GM12878 (cell line): Measurements from ENCODE around the gene HPCA. TPM values are rescaled to one million over a fixed set of nuclear protein-coding genes. Genes with fewer than 3 reads are reported as not detected.

Experiments used
- ATAC-seq: fragments of 200-7000 bp; cut with Tn5 transposase; 3 replicates; pipeline ENCODE4 v1.9.1; 2020; ENCODE audit warnings: mild to moderate bottlenecking, moderate library complexity
- BruUV-seq: library from RNA; stranded (reverse); fragments of 400-500 nt; replicated peaks from 2 replicates; lab custom pipeline; 2021; lab: Mats Ljungman, UMichigan
- CTCF ChIA-PET: fragments of 300-600 bp; sonication (Branson Sonifier 250); formaldehyde crosslinking; extraction: SDS; loops from one replicate; lab custom pipeline; 2021; ENCODE audit warnings: inconsistent platforms; lab: Yijun Ruan, JAX
- POLR2A ChIA-PET: fragments of 350-600 bp; formaldehyde crosslinking; extraction: SDS; loops from one replicate; lab custom pipeline; 2021; ENCODE audit warnings: inconsistent platforms; lab: Charles Lee
- RAD21 ChIA-PET: fragments of 300-600 bp; sonication (Branson Sonifier 250); formaldehyde crosslinking; loops from one replicate; lab custom pipeline; 2023; ENCODE audit warnings: antibody characterized with exemption; ENCODE audit not compliant: unreplicated experiment; lab: Charles Lee
- SMC1A ChIA-PET: fragments of 300-600 bp; sonication (Branson Sonifier 250); formaldehyde crosslinking; loops from one replicate; lab custom pipeline; 2023; ENCODE audit not compliant: unreplicated experiment, uncharacterized antibody; lab: Charles Lee
- DNase-seq: peaks from one replicate; pipeline ENCODE4 v3.0.0-alpha.2; 2011; ENCODE audit warnings: low read depth, low spot score
- FAIRE-seq: peaks from 3 replicates; lab custom pipeline; 2011; peaks lifted over from hg19 to GRCh38; lab: Jason Lieb, UNC
- H2AFZ ChIP-seq: 2 replicates; pipeline ENCODE4 v1.6.0; 2011; ENCODE audit warnings: low read depth, low read length, control low read depth; ENCODE audit not compliant: control insufficient read depth
- H3K27ac ChIP-seq: 2 replicates; pipeline ENCODE4 v1.5.1; 2011; ENCODE audit warnings: control low read depth; ENCODE audit not compliant: control insufficient read depth, insufficient read depth
- H3K27me3 ChIP-seq, 2 experiments: replicated peaks in 1 of 2; 2 replicates each; pipeline versions ENCODE4 v1.6.0 to v1.6.1; 2011; ENCODE audit warnings: low read length in 1 of 2; ENCODE audit not compliant: control insufficient read depth in 2 of 2, insufficient read depth in 2 of 2
- H3K36me3 ChIP-seq, 2 experiments: 2 replicates each; pipeline ENCODE4 v1.5.1; 2011; ENCODE audit warnings: low read length in 1 of 2; ENCODE audit not compliant: control insufficient read depth in 2 of 2, insufficient read depth in 2 of 2
- H3K4me1 ChIP-seq: 2 replicates; pipeline ENCODE4 v1.6.1; 2011; ENCODE audit warnings: mild to moderate bottlenecking, low read length, moderate library complexity, mixed read lengths; ENCODE audit not compliant: control insufficient read depth, insufficient read depth
- H3K4me2 ChIP-seq: 2 replicates; pipeline ENCODE4 v1.6.0; 2011; ENCODE audit warnings: control low read depth; ENCODE audit not compliant: control insufficient read depth, insufficient read depth
- H3K4me3 ChIP-seq: fragments of 200-600 bp; sonication (generic); 2 replicates; pipeline ENCODE4 v1.5.1; 2016
- H3K79me2 ChIP-seq: 2 replicates; pipeline ENCODE4 v1.6.0; 2011; ENCODE audit warnings: low read length; ENCODE audit not compliant: control insufficient read depth, insufficient read depth
- H3K9ac ChIP-seq: 2 replicates; pipeline ENCODE4 v1.8.0; 2011; ENCODE audit warnings: low read length, control low read depth, mixed read lengths; ENCODE audit not compliant: control insufficient read depth, insufficient read depth
- H3K9me3 ChIP-seq: replicated peaks from 3 replicates; pipeline ENCODE4 v1.5.1; 2011; ENCODE audit warnings: mild to moderate bottlenecking, low read length; ENCODE audit not compliant: control insufficient read depth, insufficient read depth
- H4K20me1 ChIP-seq: 2 replicates; pipeline ENCODE4 v1.6.0; 2011; ENCODE audit not compliant: control insufficient read depth, insufficient read depth
- BRCA1 ChIP-seq: IDR thresholded peaks from 2 replicates; pipeline ENCODE4 v1.6.1; 2011; ENCODE audit warnings: low read depth, low read length, improper control_type of control experiment
- CHD1 ChIP-seq: IDR thresholded peaks from 2 replicates; pipeline ENCODE4 v1.6.1; 2012; ENCODE audit warnings: low read depth, low read length, improper control_type of control experiment
- CREM ChIP-seq: IDR thresholded peaks from 2 replicates; pipeline ENCODE4 v1.6.1; 2014; ENCODE audit warnings: antibody characterized with exemption, low read depth
- EED ChIP-seq: sonication (generic); IDR thresholded peaks from 2 replicates; pipeline ENCODE4 v1.6.1; 2016; ENCODE audit warnings: antibody characterized with exemption, low read depth
- ETV6 ChIP-seq, 2 experiments: fragments of 450-650 bp in 1 of 2; IDR thresholded peaks in 1 of 2; conservative IDR thresholded peaks in 1 of 2; 2 replicates each; pipeline ENCODE4 v1.6.1; 2014; ENCODE audit warnings: antibody characterized with exemption in 1 of 2, borderline replicate concordance in 1 of 2, low read depth in 1 of 2, mild to moderate bottlenecking in 1 of 2, moderate library complexity in 1 of 2
- GABPA ChIP-seq: IDR thresholded peaks from 2 replicates; pipeline ENCODE4 v1.6.1; 2014; ENCODE audit warnings: antibody characterized with exemption, low read depth, mild to moderate bottlenecking, inconsistent platforms
- MAX ChIP-seq: IDR thresholded peaks from 2 replicates; pipeline ENCODE4 v1.6.1; 2012; ENCODE audit warnings: low read depth, low read length, improper control_type of control experiment
- MXI1 ChIP-seq: fragments of 150-350 bp; IDR thresholded peaks from 2 replicates; pipeline ENCODE4 v1.6.1; 2011; ENCODE audit warnings: low read depth, mild to moderate bottlenecking, inconsistent platforms, low read length, improper control_type of control experiment
- NBN ChIP-seq: fragments of 450-650 bp; IDR thresholded peaks from 2 replicates; pipeline ENCODE4 v1.6.1; 2016
- PAX8 ChIP-seq: fragments of 450-650 bp; IDR thresholded peaks from 2 replicates; pipeline ENCODE4 v1.6.1; 2017; ENCODE audit warnings: mild to moderate bottlenecking, moderate library complexity
- RELA ChIP-seq: fragments of 450-650 bp; IDR thresholded peaks from 2 replicates; pipeline ENCODE4 v1.8.0; 2014; ENCODE audit warnings: borderline replicate concordance; ENCODE audit not compliant: partially characterized antibody
- RUNX3 ChIP-seq: IDR thresholded peaks from 2 replicates; pipeline ENCODE4 v1.6.1; 2012; ENCODE audit warnings: low read length, inconsistent platforms
- SMAD1 ChIP-seq: fragments of 450-650 bp; IDR thresholded peaks from 2 replicates; pipeline ENCODE4 v1.6.1; 2018; ENCODE audit warnings: mild to moderate bottlenecking, low read depth; ENCODE audit not compliant: partially characterized antibody
- WGBS: methylation state at CpG from one replicate; pipeline ENCODE4 v1.1.6; 2016; ENCODE audit warnings: low lambda C conversion rate; ENCODE audit not compliant: insufficient replicate concordance, insufficient coverage; ENCODE audit errors: missing lambda C conversion rate; 5-methylcytosine and 5-hydroxymethylcytosine counted together
- in situ Hi-C: fragments of 300-500 bp; cut with MboI; formaldehyde crosslinking; loops from 9 replicates; pipeline ENCODE4 v1.14.3; 2018; ENCODE audit warnings: mixed read lengths
- intact Hi-C: fragments of 100-400 bp; cut with micrococcal nuclease; formaldehyde crosslinking; loops from one replicate; pipeline ENCODE4 v1.14.2; 2022; ENCODE audit not compliant: unreplicated experiment
- polyA plus RNA-seq, 11 experiments: library from polyadenylated mRNA; depleted of rRNA in 4 of 11; unstranded in 6 of 11; stranded (reverse) in 5 of 11; fragments of >200 nt; fragmentation: Nextera tagmentation in 4 of 11; fragmentation: Illumina TruSeq in 1 of 11; extraction: Ambion mirVana in 4 of 11; extraction: Trizol in 1 of 11; gene quantifications; 1 replicate in 1 of 11; 2 replicates in 10 of 11; pipeline versions ENCODE4 v1.2.1 to v1.2.3, GENCODE V29; 2011 to 2016; ENCODE audit warnings: inconsistent platforms in 2 of 11, missing spikeins in 2 of 11, low read depth in 1 of 11
- total RNA-seq, 4 experiments: library from RNA; depleted of rRNA in 3 of 4; stranded (reverse); fragments of >200 nt in 3 of 4; fragmentation: Illumina TruSeq in 1 of 4; extraction: Trizol in 1 of 4; gene quantifications; 2 replicates each; pipeline versions ENCODE4 v1.2.1 to v1.2.3, GENCODE V29; 2013 to 2021

HPCA gene
- total and polyA plus RNA-seq, 10 of the 15 experiments (the other 5 are each of a cell fraction or from before 2014, with no cell fraction given) = 0.11 TPM; not detected in 9

- in situ Hi-C loops (no loop called here), intact Hi-C loops (no loop called here)
- 33% methylated on average over 22 of the region's 22 CpGs for WGBS
- Histone ChIP-seq H3K27me3 (peaks cover 3 to 5% of the 10 kb centered on the region in 2 experiments; a peak in 3 of 4 replicates), H3K4me3 (no peak overlapping the region), H3K4me2 (no peak overlapping the region), H2AFZ (no peak overlapping the region), H4K20me1 (no peaks in the 10 kb centered on the region), H3K36me3 (no peaks in the 10 kb centered on the region), H3K79me2 (no peaks in the 10 kb centered on the region), H3K4me1 (no peaks in the 10 kb centered on the region), H3K9ac (no peak overlapping the region), H3K9me3 (no peaks in the 10 kb centered on the region), H3K27ac (no peak overlapping the region)
- no TSS peak for BruUV-seq
- ATAC-seq (no peak), DNase-seq (no peak), FAIRE-seq (no peak)
- ChIA-PET POLR2A (interaction anchor here (1.0 kb wide), 1 partner anchor 60 kb away, joined by 3 read pairs; no protein-coding TSS in a partner anchor), CTCF (interaction anchor here (0.6 to 1.2 kb wide), 3 partner anchors 10 to 170 kb away, joined by 3 to 4 read pairs (median 3); no protein-coding TSS in a partner anchor), SMC1A (interaction anchor here (0.8 kb wide), 1 partner anchor 23 kb away, joined by 3 read pairs; no protein-coding TSS in a partner anchor), RAD21 (no interaction called here)
- no peak for TF ChIP-seq GABPA
- TF ChIP-seq RUNX3 = no peak
- TF ChIP-seq PAX8 = no peak
- no peak for TF ChIP-seq MXI1
- TF ChIP-seq SMAD1 = no peak
- TF ChIP-seq RELA = no peak
- TF ChIP-seq ETV6 (conservative IDR thresholded peaks at IDR 0.05 in 1 of 2, IDR thresholded peaks at IDR 0.05 in 1 of 2; ENCODE audit: borderline replicate concordance in 1 of 2, low read depth in 1 of 2) = no peak
- TF ChIP-seq MAX = no peak
- TF ChIP-seq NBN = no peak
- no peak for TF ChIP-seq BRCA1
- no peak for TF ChIP-seq CREM
- TF ChIP-seq CHD1 = no peak
- TF ChIP-seq EED = no peak
Measured at GRCh38 chr1:32881871-32882850, 4.1 kb upstream of the HPCA start.
